A673 (cell line): ENCODE data around the gene CDH23. TPM values are rescaled to one million over a fixed set of nuclear protein-coding genes. Genes with fewer than 3 reads are reported as not detected.

Experiments used
- BruUV-seq: library from RNA; stranded (reverse); fragments of 400-500 nt; replicated peaks from 2 replicates; lab custom pipeline; 2021; lab: Mats Ljungman, UMichigan
- CTCF ChIA-PET: fragments of 300-600 bp; sonication (Branson Sonifier 250); formaldehyde crosslinking; loops from one replicate; lab custom pipeline; 2022; ENCODE audit warnings: antibody characterized with exemption; lab: Charles Lee
- POLR2A ChIA-PET: fragments of 300-600 bp; sonication (Branson Sonifier 250); formaldehyde crosslinking; loops from one replicate; lab custom pipeline; 2022; ENCODE audit warnings: antibody characterized with exemption; ENCODE audit not compliant: low non-redundant PET; lab: Charles Lee
- DNase-seq: peaks from one replicate; pipeline ENCODE4 v3.0.0-alpha.2; 2015; ENCODE audit warnings: low spot score
- H3K27ac ChIP-seq: fragments of 200-600 bp; sonication (generic); 2 replicates; pipeline ENCODE4 v1.5.1; 2016; ENCODE audit warnings: mixed run types, low read depth, mild to moderate bottlenecking, mixed read lengths, antibody characterized with exemption, low read length; ENCODE audit not compliant: poor library complexity, severe bottlenecking
- H3K27me3 ChIP-seq: fragments of 200-600 bp; sonication (generic); replicated peaks from 2 replicates; pipeline ENCODE4 v1.6.1; 2017; ENCODE audit warnings: mixed run types, low read depth, mild to moderate bottlenecking, mixed read lengths, antibody characterized with exemption, low read length; ENCODE audit not compliant: insufficient read depth, poor library complexity
- H3K36me3 ChIP-seq: fragments of 200-600 bp; sonication (generic); 2 replicates; pipeline ENCODE4 v1.6.1; 2016; ENCODE audit warnings: mixed run types, mild to moderate bottlenecking, mixed read lengths, antibody characterized with exemption, low read length; ENCODE audit not compliant: insufficient read depth, poor library complexity, severe bottlenecking
- H3K4me1 ChIP-seq: fragments of 200-600 bp; sonication (generic); 2 replicates; pipeline ENCODE4 v1.6.1; 2017; ENCODE audit warnings: mixed run types, mild to moderate bottlenecking, mixed read lengths, antibody characterized with exemption, low read length; ENCODE audit not compliant: insufficient read depth, poor library complexity, severe bottlenecking
- H3K4me3 ChIP-seq: fragments of 200-600 bp; sonication (generic); 2 replicates; pipeline ENCODE4 v1.5.1; 2016; ENCODE audit warnings: low read depth, mixed run types, mild to moderate bottlenecking, mixed read lengths, low read length; ENCODE audit not compliant: poor library complexity, severe bottlenecking
- H3K9me3 ChIP-seq: fragments of 200-600 bp; sonication (generic); 2 replicates; pipeline ENCODE4 v1.6.1; 2016; ENCODE audit warnings: mixed run types, low read depth, mild to moderate bottlenecking, mixed read lengths, antibody characterized with exemption, low read length; ENCODE audit not compliant: poor library complexity, severe bottlenecking
- CTCF ChIP-seq: fragments of 300-800, 200-600 bp; sonication (generic); conservative IDR thresholded peaks from 2 replicates; pipeline ENCODE4 v1.5.1; 2017; ENCODE audit warnings: low read depth, mild to moderate bottlenecking, antibody characterized with exemption, low read length, moderate library complexity, mixed read lengths
- EZH2 ChIP-seq: fragments of 200-600 bp; sonication (generic); IDR thresholded peaks from 2 replicates; pipeline ENCODE4 v1.6.1; 2017; ENCODE audit warnings: borderline replicate concordance, low read depth, mild to moderate bottlenecking, mixed read lengths, antibody characterized with exemption, low read length; ENCODE audit not compliant: poor library complexity, severe bottlenecking
- intact Hi-C: fragments of 100-400 bp; cut with micrococcal nuclease; formaldehyde crosslinking; loops from one replicate; pipeline ENCODE4 v1.10.0; 2022; ENCODE audit not compliant: unreplicated experiment
- total RNA-seq: library from RNA; stranded (reverse); gene quantifications from 2 replicates; pipeline ENCODE4 v1.2.3, GENCODE V29; 2021

CDH23 gene
- total RNA-seq, 1 experiment from 2014 or later, result 49.7 TPM

GRCh38 chr10:71539442-71540118 is 142.9 kb downstream of the CDH23 start:
- H3K4me1 ChIP-seq, result no peaks in the 10 kb centered on the region
- no peaks in the 10 kb centered on the region for H3K36me3 ChIP-seq
- no peak overlapping the region for H3K27ac ChIP-seq
- DNase-seq, result no peak
- H3K4me3 ChIP-seq, result no peak overlapping the region
- H3K27me3 ChIP-seq, result no peaks in the 10 kb centered on the region
- ChIA-PET CTCF (no interaction called here), POLR2A (no interaction called here)
- intact Hi-C loops, result no loop called here
- TF ChIP-seq CTCF (no peak), EZH2 (no peak)
- no peaks in the 10 kb centered on the region for H3K9me3 ChIP-seq
- no TSS peak for BruUV-seq

- BruUV-seq, result no TSS peak
- Histone ChIP-seq H3K27me3 (no peaks in the 10 kb centered on the region), H3K4me1 (no peaks in the 10 kb centered on the region), H3K36me3 (no peaks in the 10 kb centered on the region), H3K27ac (no peak overlapping the region), H3K9me3 (no peaks in the 10 kb centered on the region), H3K4me3 (no peak overlapping the region)
- CTCF ChIA-PET, result interaction anchor here (0.6 kb wide), 1 partner anchor 28 kb away, joined by 4 read pairs; no protein-coding TSS in a partner anchor
- no peak for TF ChIP-seq CTCF
- TF ChIP-seq EZH2, result no peak
- intact Hi-C loops, result no loop called here
- POLR2A ChIA-PET, result no interaction called here
- DNase-seq, result no peak
Observed at GRCh38 chr10:71542478-71542877, 145.8 kb downstream of the CDH23 start.

GRCh38 chr10:71543608-71544170 is 147.0 kb downstream of the CDH23 start:
- POLR2A ChIA-PET, result no interaction called here
- Histone ChIP-seq H3K9me3 (no peaks in the 10 kb centered on the region), H3K4me1 (no peaks in the 10 kb centered on the region), H3K27ac (no peak overlapping the region), H3K36me3 (no peaks in the 10 kb centered on the region), H3K4me3 (no peak overlapping the region), H3K27me3 (no peaks in the 10 kb centered on the region)
- TF ChIP-seq EZH2 (no peak), CTCF (no peak)
- intact Hi-C loops, result no loop called here
- no peak for DNase-seq
- CTCF ChIA-PET, result no interaction called here
- no TSS peak for BruUV-seq
